PC-9 (cell line): ENCODE measurements around the gene HOMER2.

Experiments used
- EZH2 ChIP-seq: fragments of 200-600 bp; sonication (generic); IDR thresholded peaks from 2 replicates; pipeline ENCODE4 v1.8.0; 2017; ENCODE audit warnings: antibody characterized with exemption, low read depth
- TF ChIP-seq, protein P1 (sequence below): fragments of 200-600 bp; sonication (generic); conservative IDR thresholded peaks from 2 replicates; pipeline ENCODE4 v1.6.1; 2017; ENCODE audit warnings: mixed run types, antibody characterized with exemption, mild to moderate bottlenecking, moderate library complexity

DNA sequence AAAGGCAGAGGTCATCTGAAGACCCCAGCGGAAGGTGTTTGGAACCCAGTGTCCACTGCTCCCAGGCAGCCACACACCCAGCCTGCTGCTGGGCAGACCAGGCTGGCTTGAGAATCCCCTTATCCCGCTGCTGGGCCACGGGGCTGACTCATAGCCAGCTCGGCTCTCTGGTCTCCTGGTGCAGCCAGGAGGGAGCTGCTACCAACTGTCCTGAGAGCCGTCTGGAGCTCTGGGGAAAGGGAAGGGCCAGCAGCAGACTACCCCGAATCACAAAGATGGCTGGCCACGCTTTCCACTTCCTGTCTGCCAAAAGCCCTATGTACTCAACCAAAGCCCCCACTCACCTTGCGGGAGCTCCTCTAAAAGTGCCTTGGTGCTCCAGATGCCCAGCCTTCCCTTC, 104.8 kb downstream of the HOMER2 start:
- TF ChIP-seq, protein P1, sequence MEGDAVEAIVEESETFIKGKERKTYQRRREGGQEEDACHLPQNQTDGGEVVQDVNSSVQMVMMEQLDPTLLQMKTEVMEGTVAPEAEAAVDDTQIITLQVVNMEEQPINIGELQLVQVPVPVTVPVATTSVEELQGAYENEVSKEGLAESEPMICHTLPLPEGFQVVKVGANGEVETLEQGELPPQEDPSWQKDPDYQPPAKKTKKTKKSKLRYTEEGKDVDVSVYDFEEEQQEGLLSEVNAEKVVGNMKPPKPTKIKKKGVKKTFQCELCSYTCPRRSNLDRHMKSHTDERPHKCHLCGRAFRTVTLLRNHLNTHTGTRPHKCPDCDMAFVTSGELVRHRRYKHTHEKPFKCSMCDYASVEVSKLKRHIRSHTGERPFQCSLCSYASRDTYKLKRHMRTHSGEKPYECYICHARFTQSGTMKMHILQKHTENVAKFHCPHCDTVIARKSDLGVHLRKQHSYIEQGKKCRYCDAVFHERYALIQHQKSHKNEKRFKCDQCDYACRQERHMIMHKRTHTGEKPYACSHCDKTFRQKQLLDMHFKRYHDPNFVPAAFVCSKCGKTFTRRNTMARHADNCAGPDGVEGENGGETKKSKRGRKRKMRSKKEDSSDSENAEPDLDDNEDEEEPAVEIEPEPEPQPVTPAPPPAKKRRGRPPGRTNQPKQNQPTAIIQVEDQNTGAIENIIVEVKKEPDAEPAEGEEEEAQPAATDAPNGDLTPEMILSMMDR: no peak
- TF ChIP-seq EZH2: no peak
